Natural killer cell (primary cell): ENCODE measurements around the gene RASGRP3. TPM values are rescaled to one million over a fixed set of nuclear protein-coding genes. Genes with fewer than 3 reads are reported as not detected.

ENCODE experiments used
- ATAC-seq, 3 donors: fragments of 150-1000 bp in 2 of 3; fragments of 200-7000 bp in 1 of 3; cut with Tn5 transposase; 1 replicate in 1 of 3; 2 replicates in 2 of 3; pipeline ENCODE4 v1.10.0; 2021; ENCODE audit warnings: mild to moderate bottlenecking in 2 of 3, moderate library complexity in 2 of 3
- DNase-seq, 2 donors: peaks; one replicate each; pipeline versions ENCODE4 v3.0.0 to v3.0.0-alpha.2; 2013 to 2021; ENCODE audit warnings: mixed read lengths in 1 of 2
- H3K27ac ChIP-seq: one replicate; pipeline ENCODE4 v1.5.1; 2013; ENCODE audit warnings: mild to moderate bottlenecking, low read length
- H3K27me3 ChIP-seq: one replicate; pipeline ENCODE4 v1.6.1; 2013; ENCODE audit warnings: low read length; ENCODE audit not compliant: control insufficient read depth, insufficient read depth
- H3K36me3 ChIP-seq: one replicate; pipeline ENCODE4 v1.6.1; 2013; ENCODE audit warnings: low read length; ENCODE audit not compliant: control insufficient read depth, insufficient read depth
- H3K4me1 ChIP-seq: one replicate; pipeline ENCODE4 v1.6.1; 2013; ENCODE audit warnings: low read length; ENCODE audit not compliant: control insufficient read depth, insufficient read depth
- H3K4me3 ChIP-seq: one replicate; pipeline ENCODE4 v1.5.1; 2013; ENCODE audit warnings: low read length
- H3K9me3 ChIP-seq: one replicate; pipeline ENCODE4 v1.6.1; 2013; ENCODE audit warnings: low read length; ENCODE audit not compliant: control insufficient read depth, insufficient read depth
- H3K27ac Mint-ChIP-seq, 2 donors: one replicate each; pipeline ENCODE4 v1.8.0; 2022; ENCODE audit warnings: mild to moderate bottlenecking in 2 of 2, mixed read lengths in 2 of 2, moderate library complexity in 1 of 2
- H3K27me3 Mint-ChIP-seq, 2 donors: one replicate each; pipeline ENCODE4 v1.8.0; 2022; ENCODE audit warnings: low read depth in 2 of 2, mixed read lengths in 2 of 2
- H3K36me3 Mint-ChIP-seq: one replicate; pipeline ENCODE4 v1.8.0; 2022; ENCODE audit warnings: mixed read lengths
- H3K4me1 Mint-ChIP-seq, 2 donors: one replicate each; pipeline ENCODE4 v1.8.0; 2022; ENCODE audit warnings: mixed read lengths in 2 of 2
- H3K4me3 Mint-ChIP-seq: one replicate; pipeline ENCODE4 v1.8.0; 2022; ENCODE audit warnings: mild to moderate bottlenecking, moderate library complexity, mixed read lengths
- H3K9me3 Mint-ChIP-seq, 2 donors: one replicate each; pipeline ENCODE4 v1.8.0; 2022; ENCODE audit warnings: mixed read lengths in 2 of 2
- WGBS: methylation state at CpG from one replicate; pipeline ENCODE4 v1.1.7; 2013; ENCODE audit warnings: missing lambda C conversion rate; ENCODE audit not compliant: insufficient coverage; 5-methylcytosine and 5-hydroxymethylcytosine counted together
- intact Hi-C: fragments of 100-400 bp; cut with micrococcal nuclease; formaldehyde crosslinking; loops from one replicate; pipeline ENCODE4 v1.14.2; 2022
- total RNA-seq, 4 donors: library from RNA; stranded (reverse); fragments of 120-200 nt in 1 of 4; gene quantifications; one replicate each; pipeline versions ENCODE4 v1.2.3 to v1.2.4, GENCODE V29; 2013 to 2022
- TF ChIP-seq, protein P1 (sequence below): fragments of 200-600 bp; IDR thresholded peaks from one replicate; pipeline ENCODE4 v1.8.0; 2022; ENCODE audit warnings: antibody characterized with exemption

RASGRP3 gene
- total RNA-seq, 3 donors from 2014 or later (not counting 1 experiment from before 2014, with no cell fraction given), result 1.8 to 21.1 (median 2.7) TPM

DNA sequence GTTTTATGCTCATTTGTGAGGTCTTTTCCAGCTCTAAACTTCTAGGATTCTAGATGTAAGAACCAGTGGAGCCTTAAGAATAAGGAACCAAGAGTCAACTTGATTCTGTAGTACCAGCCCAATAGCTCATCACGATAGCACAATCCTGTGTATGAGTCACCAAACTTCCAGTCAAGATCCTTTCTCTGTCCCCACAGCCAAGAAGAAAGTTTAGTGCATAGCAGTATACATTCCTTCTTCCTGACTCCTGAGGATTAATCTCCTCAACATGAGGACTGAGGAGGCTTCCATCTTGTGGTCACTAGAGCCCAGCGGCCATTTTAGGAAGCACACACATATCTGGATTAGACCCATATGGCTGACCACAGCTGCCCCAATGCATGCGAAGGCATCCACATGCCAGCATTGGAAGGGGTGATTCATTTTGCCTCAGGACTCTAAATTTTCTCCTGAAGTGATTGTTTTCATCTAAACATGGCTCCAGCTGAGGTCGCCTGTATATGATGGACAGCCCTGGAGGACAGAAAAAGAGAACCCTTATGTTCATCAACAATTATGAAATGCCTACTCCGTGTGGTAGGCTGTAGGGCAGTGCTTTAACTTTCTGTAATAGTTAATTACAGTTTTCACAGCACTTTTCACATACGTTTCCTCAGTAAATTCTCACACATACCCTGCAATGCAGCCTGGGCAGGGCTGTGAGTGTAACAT is 53.5 kb downstream of the RASGRP3 start:
- DNase-seq (no peak), ATAC-seq (no peak)
- Histone ChIP-seq H3K9me3 (no peaks in the 10 kb centered on the region), H3K36me3 (no peaks in the 10 kb centered on the region), H3K27ac (peak overlapping the region; percentile 84), H3K4me1 (peaks cover 6% of the 10 kb centered on the region), H3K4me3 (no peak overlapping the region), H3K27me3 (no peaks in the 10 kb centered on the region)
- peaks cover 0 to 11% of the 10 kb centered on the region in 2 donors for H3K27me3 Mint-ChIP-seq
- TF ChIP-seq, protein P1, sequence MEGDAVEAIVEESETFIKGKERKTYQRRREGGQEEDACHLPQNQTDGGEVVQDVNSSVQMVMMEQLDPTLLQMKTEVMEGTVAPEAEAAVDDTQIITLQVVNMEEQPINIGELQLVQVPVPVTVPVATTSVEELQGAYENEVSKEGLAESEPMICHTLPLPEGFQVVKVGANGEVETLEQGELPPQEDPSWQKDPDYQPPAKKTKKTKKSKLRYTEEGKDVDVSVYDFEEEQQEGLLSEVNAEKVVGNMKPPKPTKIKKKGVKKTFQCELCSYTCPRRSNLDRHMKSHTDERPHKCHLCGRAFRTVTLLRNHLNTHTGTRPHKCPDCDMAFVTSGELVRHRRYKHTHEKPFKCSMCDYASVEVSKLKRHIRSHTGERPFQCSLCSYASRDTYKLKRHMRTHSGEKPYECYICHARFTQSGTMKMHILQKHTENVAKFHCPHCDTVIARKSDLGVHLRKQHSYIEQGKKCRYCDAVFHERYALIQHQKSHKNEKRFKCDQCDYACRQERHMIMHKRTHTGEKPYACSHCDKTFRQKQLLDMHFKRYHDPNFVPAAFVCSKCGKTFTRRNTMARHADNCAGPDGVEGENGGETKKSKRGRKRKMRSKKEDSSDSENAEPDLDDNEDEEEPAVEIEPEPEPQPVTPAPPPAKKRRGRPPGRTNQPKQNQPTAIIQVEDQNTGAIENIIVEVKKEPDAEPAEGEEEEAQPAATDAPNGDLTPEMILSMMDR, result no peak
- H3K9me3 Mint-ChIP-seq, result no peaks in the 10 kb centered on the region
- intact Hi-C loops, result no loop called here
- no peaks in the 10 kb centered on the region for H3K4me1 Mint-ChIP-seq
- H3K4me3 Mint-ChIP-seq, result no peak overlapping the region
- 83% methylated on average over 6 of the region's 6 CpGs for WGBS
- H3K36me3 Mint-ChIP-seq, result no peaks in the 10 kb centered on the region
- no peak overlapping the region for H3K27ac Mint-ChIP-seq

DNA sequence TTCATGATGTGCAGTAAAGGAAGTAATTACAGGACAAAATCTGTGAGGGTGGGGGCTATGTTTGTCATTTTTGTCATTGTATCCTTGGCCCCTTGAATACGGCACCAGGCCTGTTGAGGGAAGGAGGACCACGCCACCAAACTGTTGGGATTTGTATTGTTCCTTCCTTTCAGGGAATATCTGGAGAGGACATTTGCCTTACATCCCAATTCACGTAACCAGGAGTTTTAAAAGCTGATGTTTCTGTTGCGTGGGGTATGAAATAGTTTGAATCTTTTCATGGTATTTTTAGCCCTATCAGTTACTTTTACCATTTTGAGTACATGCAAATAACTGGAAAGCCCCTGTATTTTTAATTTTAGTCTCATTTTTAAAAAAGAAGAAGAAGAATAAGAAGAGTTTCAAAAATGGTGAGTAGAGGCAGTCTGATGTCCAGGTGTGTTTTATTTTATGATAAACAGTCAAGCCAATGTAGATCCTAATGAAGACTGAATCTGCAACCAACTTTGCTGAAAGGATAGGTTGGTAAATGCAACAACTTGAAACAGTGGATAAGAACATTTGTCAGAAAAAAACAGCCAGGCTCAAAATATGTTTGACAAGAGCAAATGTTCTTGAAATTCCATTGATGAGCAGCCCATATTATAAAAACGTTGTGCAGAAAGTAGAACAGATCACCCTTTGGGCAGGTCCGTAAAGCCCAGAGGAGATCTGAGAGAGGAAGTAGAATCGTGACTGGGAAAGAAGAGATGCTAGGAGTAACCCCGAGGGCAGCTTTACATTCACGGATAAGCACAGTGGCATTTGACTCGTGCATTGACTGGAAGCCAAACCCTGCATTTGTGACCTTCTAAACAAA is 54.5 kb downstream of the RASGRP3 start:
- DNase-seq (no peak), ATAC-seq (no peak)
- Histone ChIP-seq H3K36me3 (no peaks in the 10 kb centered on the region), H3K27me3 (no peaks in the 10 kb centered on the region), H3K9me3 (no peaks in the 10 kb centered on the region), H3K4me3 (no peak overlapping the region), H3K27ac (peak overlapping the region; percentile 84), H3K4me1 (peaks cover 6% of the 10 kb centered on the region)
- Mint-ChIP-seq H3K27me3 (peaks cover 0 to 11% of the 10 kb centered on the region in 2 donors), H3K4me1 (no peaks in the 10 kb centered on the region), H3K27ac (no peak overlapping the region), H3K9me3 (no peaks in the 10 kb centered on the region), H3K4me3 (no peak overlapping the region), H3K36me3 (no peaks in the 10 kb centered on the region)
- intact Hi-C loops, result no loop called here
- TF ChIP-seq, protein P1, result no peak
- WGBS, result 77% methylated on average over 8 of the region's 10 CpGs

DNA sequence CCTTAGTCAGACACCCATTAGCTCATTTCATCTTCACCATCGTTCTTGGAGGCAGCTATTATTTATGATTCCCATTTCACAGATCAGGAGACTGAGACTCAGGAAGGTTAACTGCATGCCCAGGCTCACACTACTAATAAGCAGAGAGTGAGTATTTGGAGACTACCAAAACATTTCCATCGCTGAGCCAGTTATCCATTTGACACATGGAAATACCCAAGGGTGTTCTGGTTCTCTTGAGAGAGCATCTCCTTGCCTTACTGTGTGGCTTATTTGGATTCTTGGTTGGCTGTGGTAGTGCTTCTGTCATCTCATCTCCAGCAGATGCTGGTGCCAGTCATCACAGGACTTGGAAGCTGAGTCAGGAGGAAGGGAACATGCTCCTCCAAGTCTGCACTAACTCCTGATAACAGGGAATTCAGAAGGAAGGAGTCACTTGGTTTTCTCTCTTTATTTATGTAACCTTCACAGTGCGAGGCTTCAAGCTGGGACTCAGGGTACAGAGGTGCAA is 55.2 kb downstream of the RASGRP3 start:
- no peak overlapping the region for H3K4me3 Mint-ChIP-seq
- no peaks in the 10 kb centered on the region for H3K9me3 ChIP-seq
- H3K36me3 Mint-ChIP-seq, result no peaks in the 10 kb centered on the region
- TF ChIP-seq, protein P1, result no peak
- H3K4me1 Mint-ChIP-seq, result no peaks in the 10 kb centered on the region
- peaks cover 6% of the 10 kb centered on the region for H3K4me1 ChIP-seq
- H3K9me3 Mint-ChIP-seq, result no peaks in the 10 kb centered on the region
- H3K27ac Mint-ChIP-seq, result no peak overlapping the region
- ATAC-seq (no peak), DNase-seq (no peak)
- intact Hi-C loops, result no loop called here
- no peaks in the 10 kb centered on the region for H3K36me3 ChIP-seq
- WGBS, result 94% methylated on average over 3 of the region's 3 CpGs
- H3K27me3 ChIP-seq, result no peaks in the 10 kb centered on the region
- H3K27ac ChIP-seq, result peak overlapping the region; percentile 68
- H3K4me3 ChIP-seq, result no peak overlapping the region
- H3K27me3 Mint-ChIP-seq, result peaks cover 0 to 11% of the 10 kb centered on the region in 2 donors
